UCSD-AML1 (cell line): ENCODE measurements around the gene IFIT1B.
"Not testable (repeated sequence)": the region's sequence is repeated elsewhere in the genome, so short reads cannot be mapped to it uniquely, and the experiment has no call there.

ENCODE experiments used
- DNase-seq: peaks from one replicate; lab custom pipeline; 2025; ENCODE audit not compliant: unreplicated experiment; lab: John Stamatoyannopoulos, UW

IFIT1B gene

GRCh38 chr10:89377705-89378637 is at the start of gene IFIT1B:
Gene IFIT1B (plus strand): TSS chr10:89378056. CDS start chr10:89378136, 80 bp downstream.
- no peak for DNase-seq

- no peak for DNase-seq
Observed at GRCh38 chr10:89329151-89329550, 48.7 kb upstream of the IFIT1B start.

- not testable (repeated sequence) for DNase-seq
Observed at GRCh38 chr10:89330014-89330413, 47.8 kb upstream of the IFIT1B start.

GRCh38 chr10:89330537-89331212 is 47.2 kb upstream of the IFIT1B start:
- DNase-seq, result no peak

- not testable (repeated sequence) for DNase-seq
Observed at GRCh38 chr10:89331487-89332122, 46.3 kb upstream of the IFIT1B start.

- no peak for DNase-seq
Observed at GRCh38 chr10:89332123-89332633, 45.7 kb upstream of the IFIT1B start.

GRCh38 chr10:89335226-89335625 is 42.6 kb upstream of the IFIT1B start:
- DNase-seq, result no peak

- DNase-seq, result no peak
Observed at GRCh38 chr10:89336241-89336640, 41.6 kb upstream of the IFIT1B start.

- no peak for DNase-seq
Observed at GRCh38 chr10:89337484-89337883, 40.4 kb upstream of the IFIT1B start.

- DNase-seq, result no peak
Observed at GRCh38 chr10:89338713-89339112, 39.1 kb upstream of the IFIT1B start.

- DNase-seq, result no peak
Observed at GRCh38 chr10:89339875-89340274, 38.0 kb upstream of the IFIT1B start.

- DNase-seq, result no peak
Observed at GRCh38 chr10:89341649-89342048, 36.2 kb upstream of the IFIT1B start.

- DNase-seq, result no peak
Observed at GRCh38 chr10:89342206-89342958, 35.5 kb upstream of the IFIT1B start.

- DNase-seq, result no peak
Observed at GRCh38 chr10:89343089-89343767, 34.6 kb upstream of the IFIT1B start.

- no peak for DNase-seq
Observed at GRCh38 chr10:89344156-89344555, 33.7 kb upstream of the IFIT1B start.

GRCh38 chr10:89345367-89346000 is 32.4 kb upstream of the IFIT1B start:
- no peak for DNase-seq

- no peak for DNase-seq
Observed at GRCh38 chr10:89346405-89347254, 31.2 kb upstream of the IFIT1B start.

GRCh38 chr10:89347701-89348457 is 30.0 kb upstream of the IFIT1B start:
- no peak for DNase-seq
